ENCODE data around the gene TUBGCP2.

GRCh38 chr10:133243593-133243992 is 65.1 kb downstream of the TUBGCP2 start:
- TF ChIP-seq POLR2A (IDR thresholded peaks at IDR 0.05) (no peak), CTCF (IDR thresholded peaks at IDR 0.05) (no peak)
